Measurements from ENCODE around the gene PPP2R5E.
"Not testable (repeated sequence)": the region's sequence is repeated elsewhere in the genome, so short reads cannot be mapped to it uniquely, and the experiment has no call there.

PPP2R5E gene

GRCh38 chr14:63543000-63543825 is at the start of gene PPP2R5E:
PPP2R5E (minus strand) TSS chr14:63543377; CDS start chr14:63539685, 3,692 bp downstream.
- DNase-seq (ENCODE audit: low spot score) = peak; percentile 98

GRCh38 chr14:63583046-63583445 is 39.9 kb upstream of the PPP2R5E start:
- not testable (repeated sequence) for DNase-seq (ENCODE audit: low spot score)

DNA sequence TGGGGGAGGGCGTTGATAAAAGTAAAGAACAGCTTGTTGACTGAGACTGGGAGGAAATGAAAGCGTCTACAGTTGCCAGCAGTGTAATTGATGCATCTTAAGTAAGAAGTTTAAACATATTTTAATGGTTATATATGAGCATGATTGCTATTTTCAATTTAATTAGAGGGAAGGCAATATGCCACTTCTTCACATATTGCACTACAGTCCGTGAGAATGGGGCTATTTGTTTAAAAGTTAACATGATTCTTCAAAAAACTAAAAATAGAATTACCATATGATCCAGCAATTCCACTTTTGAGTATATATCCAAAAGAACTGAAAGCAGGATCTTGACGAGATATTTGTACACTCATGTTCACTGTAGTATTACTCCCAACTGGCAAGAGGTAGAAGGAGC is 38.3 kb upstream of the PPP2R5E start:
- no peak for DNase-seq (ENCODE audit: low spot score)

DNA sequence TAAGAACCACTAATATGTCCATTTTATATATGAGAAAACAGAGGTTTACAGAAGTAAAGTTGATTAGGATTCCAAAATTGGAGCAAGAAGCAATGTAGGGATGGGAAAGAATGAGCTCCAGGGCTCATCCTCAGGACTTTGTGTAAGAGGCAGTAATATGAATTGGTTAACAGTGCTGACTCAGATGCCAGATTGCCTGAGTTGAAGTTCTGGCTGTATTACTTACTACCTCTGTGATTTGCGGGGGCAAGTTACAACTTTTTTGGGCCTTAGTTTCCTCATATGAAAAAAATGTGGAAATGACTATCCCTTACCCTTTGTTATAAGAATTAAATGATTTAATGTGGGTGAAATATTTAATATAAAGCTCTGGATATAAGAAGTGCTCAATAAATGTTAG is 35.1 kb upstream of the PPP2R5E start:
- no peak for DNase-seq (ENCODE audit: low spot score)

DNA sequence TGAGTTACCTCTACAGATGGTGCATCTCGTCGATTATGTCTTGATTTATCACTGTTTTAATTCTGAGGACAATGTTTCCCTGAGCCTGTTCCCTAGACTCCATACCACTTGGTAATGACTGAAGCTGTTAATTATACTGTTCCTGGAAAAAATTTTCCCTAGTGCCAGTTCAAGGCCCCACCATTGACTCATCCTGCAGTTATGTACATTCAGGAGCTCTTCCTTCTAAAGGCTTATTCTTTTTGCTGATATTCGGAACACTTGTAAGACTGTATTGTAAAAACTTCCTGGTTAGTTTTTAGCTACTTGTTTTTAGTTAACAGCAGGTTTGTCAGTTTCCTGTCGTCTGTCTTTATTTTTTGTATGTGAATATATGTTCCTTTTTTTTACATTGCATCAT is 30.4 kb upstream of the PPP2R5E start:
- DNase-seq (ENCODE audit: low spot score) = peak; percentile 18

DNA sequence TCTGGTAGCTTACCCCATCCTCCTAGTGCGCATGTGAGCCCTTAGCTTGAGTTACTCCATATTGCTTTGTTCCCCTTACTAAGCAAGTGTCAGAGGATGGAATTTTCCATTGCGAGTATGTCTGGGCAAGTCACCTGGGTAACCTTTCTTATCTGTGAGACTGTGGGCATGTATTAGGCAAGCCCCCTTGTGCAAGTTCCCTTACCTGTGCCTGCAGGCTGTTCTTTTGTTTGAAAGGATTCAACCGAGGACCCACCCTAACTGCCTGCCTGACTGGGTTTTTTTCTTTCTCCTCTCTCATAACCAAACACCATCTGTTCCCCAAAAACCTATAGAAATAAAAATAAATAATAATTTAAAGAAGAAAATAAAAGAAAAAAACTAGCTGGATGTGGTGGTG is 22.3 kb upstream of the PPP2R5E start:
- DNase-seq (ENCODE audit: low spot score) = no peak

- DNase-seq (ENCODE audit: low spot score) = no peak
These were observed 21.1 kb upstream of the PPP2R5E start for GRCh38 chr14:63564318-63564717.

DNA sequence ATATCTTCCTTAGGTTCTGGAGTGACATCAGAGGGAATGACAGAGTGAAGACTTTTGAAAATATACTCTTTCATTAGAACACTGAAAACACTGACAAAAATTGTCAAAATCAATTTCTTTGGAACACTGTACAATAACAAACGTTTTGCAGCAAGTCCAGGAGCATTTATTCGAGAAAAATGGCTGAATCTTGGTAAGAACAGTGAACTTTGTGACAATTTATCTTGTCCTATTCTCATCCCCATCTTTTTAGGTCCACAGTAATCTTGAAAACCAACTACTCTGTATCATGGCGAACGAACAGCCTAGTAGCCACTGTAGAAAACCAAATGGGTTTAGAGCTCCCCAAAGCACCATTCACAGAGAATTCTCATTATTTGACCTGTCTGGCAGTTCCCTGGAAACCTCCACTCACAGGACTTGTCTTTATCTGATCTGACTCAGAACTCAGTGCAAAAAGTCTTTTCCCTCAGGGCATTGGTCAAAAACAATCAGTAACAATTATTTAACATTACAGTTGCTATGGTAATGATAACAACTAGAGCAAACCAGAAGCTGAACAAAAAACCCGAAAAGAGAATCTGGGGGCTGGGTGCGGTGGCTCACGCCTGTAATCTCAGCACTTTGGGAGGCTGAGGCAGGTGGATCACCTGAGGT is 20.3 kb upstream of the PPP2R5E start:
- no peak for DNase-seq (ENCODE audit: low spot score)

DNA sequence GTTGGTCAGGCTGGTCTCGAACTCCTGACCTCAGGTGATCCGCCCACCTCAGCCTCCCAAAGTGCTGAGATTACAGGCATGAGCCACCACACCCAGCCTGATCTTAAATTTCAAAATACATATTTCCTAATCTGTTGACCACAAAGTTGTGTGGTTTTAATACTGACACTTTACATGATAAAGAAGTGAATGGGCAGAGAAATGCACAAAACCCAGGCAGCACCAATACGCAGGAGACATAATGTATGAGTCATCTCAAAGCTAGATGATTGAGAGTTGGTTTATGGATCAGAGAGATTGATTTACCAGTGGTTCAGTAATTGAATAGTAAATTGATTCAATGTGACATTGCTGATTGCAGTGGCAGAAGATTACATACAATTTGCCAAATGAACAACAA is 19.2 kb upstream of the PPP2R5E start:
- no peak for DNase-seq (ENCODE audit: low spot score)

GRCh38 chr14:63555572-63555971 is 12.4 kb upstream of the PPP2R5E start:
- DNase-seq (ENCODE audit: low spot score) = no peak

- DNase-seq (ENCODE audit: low spot score) = peak; percentile 28
These were observed 8.2 kb upstream of the PPP2R5E start for GRCh38 chr14:63551332-63551731.

- DNase-seq (ENCODE audit: low spot score) = no peak
These were observed 4.7 kb upstream of the PPP2R5E start for GRCh38 chr14:63547798-63548335.

GRCh38 chr14:63545431-63545830 is 2.3 kb upstream of the PPP2R5E start:
- DNase-seq (ENCODE audit: low spot score) = no peak

DNA sequence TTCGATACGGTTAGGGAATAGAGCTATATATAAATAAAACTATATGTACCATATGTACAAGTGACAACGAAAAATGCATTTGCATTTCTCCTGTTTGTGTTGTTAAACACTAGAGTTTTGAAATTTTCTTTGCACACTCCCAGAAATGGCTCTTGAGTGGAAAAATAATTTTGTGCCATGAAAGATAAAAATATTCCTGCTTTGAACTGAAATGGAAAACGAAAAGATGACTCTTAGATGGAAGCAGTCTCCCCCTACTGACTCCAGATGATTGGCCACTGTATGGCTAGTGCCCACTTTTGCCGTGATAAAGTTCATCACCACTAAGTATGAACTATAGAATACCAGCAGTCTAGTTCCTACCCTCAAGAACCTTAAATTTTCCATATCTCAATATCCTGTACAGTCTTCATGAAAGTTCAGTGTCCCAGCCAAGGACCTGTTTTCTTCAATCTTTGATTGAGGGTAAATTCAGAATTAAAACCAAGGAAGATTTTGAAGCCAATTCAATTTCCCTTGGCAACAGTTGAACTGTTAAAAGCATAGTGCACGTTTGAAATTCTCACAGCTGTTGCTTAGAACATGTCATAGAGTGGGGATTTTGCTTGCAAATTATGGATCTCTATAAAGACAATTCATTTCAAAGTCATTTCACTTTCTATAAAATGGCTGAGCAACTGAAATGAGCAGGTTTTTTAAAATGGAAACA is 1.6 kb upstream of the PPP2R5E start:
- peak; percentile 61 for DNase-seq (ENCODE audit: low spot score)

GRCh38 chr14:63543826-63544406 is 739 bp upstream of the PPP2R5E start:
- DNase-seq (ENCODE audit: low spot score) = peak; percentile 23

DNA sequence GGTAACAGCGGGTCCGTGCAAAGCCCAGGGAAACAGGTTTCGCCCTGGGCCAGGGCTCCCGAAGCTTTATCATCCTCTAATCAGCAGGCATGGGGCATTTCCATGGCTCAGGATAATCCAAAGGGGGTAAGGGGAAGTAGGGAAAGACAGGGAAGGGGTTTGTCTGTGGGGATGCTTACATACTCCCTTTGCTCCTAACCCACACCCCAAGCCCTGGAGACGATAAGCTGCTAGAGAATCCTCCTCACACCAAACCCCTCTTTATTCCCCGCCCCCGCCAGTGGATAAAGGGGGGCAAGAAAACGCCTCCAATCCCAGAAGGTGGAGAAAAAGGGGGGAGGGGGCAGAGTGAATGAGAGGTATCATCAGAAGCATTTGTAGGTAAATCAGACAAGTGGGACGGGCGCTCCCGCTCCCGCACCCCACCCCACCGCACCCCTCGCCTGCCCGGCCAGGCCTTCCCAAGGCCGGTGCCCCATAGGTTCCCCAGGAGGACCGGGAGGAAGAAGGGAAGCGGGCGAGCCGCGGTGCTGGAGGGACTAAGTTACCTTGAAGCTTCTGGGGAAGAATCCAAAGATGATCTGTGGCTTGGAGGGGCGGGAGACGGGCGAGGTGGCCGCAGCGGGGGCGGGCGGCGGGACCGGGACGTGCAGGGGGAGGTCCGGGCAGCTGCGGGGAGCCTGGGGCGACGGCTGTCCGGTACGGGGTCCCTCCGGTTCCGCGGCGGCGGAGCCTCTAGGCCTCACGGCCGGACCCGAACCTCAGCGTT is 762 bp downstream of the PPP2R5E start:
- DNase-seq (ENCODE audit: low spot score) = peak; percentile 32

GRCh38 chr14:63535918-63536317 is 7.3 kb downstream of the PPP2R5E start:
- DNase-seq (ENCODE audit: low spot score) = no peak

DNA sequence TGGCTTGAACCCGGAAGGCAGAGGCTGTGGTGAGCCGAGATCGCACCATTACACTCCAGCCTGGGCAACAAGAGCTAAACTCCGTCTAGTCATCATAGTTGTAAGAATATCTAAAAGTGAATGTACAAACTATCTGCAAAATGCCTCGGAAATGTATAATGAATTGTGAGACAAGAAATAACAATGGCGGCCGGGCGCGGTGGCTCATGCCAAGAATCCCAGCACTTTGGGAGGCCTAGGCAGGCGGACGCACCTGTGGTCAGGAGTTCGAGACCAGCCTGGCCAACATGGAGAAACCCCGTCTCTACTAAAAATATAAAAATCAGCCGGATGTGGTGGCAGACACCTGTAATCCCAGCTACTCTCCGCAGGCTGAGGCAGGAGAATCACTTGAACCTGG is 9.7 kb downstream of the PPP2R5E start:
- DNase-seq (ENCODE audit: low spot score) = no peak

GRCh38 chr14:63524537-63525155 is 18.5 kb downstream of the PPP2R5E start:
- no peak for DNase-seq (ENCODE audit: low spot score)

GRCh38 chr14:63523735-63524426 is 19.3 kb downstream of the PPP2R5E start:
- DNase-seq (ENCODE audit: low spot score) = no peak

Data from RKO (cell line).